ENCODE data around the gene RAB3B. TPM values are rescaled to one million over a fixed set of nuclear protein-coding genes. Genes with fewer than 3 reads are reported as not detected.

The RAB3B gene
- total and polyA plus RNA-seq, 9 of the 15 experiments (the other 6 are each of a cell fraction or from before 2014, with no cell fraction given): 0.07 to 0.47 (median 0.27) TPM

DNA sequence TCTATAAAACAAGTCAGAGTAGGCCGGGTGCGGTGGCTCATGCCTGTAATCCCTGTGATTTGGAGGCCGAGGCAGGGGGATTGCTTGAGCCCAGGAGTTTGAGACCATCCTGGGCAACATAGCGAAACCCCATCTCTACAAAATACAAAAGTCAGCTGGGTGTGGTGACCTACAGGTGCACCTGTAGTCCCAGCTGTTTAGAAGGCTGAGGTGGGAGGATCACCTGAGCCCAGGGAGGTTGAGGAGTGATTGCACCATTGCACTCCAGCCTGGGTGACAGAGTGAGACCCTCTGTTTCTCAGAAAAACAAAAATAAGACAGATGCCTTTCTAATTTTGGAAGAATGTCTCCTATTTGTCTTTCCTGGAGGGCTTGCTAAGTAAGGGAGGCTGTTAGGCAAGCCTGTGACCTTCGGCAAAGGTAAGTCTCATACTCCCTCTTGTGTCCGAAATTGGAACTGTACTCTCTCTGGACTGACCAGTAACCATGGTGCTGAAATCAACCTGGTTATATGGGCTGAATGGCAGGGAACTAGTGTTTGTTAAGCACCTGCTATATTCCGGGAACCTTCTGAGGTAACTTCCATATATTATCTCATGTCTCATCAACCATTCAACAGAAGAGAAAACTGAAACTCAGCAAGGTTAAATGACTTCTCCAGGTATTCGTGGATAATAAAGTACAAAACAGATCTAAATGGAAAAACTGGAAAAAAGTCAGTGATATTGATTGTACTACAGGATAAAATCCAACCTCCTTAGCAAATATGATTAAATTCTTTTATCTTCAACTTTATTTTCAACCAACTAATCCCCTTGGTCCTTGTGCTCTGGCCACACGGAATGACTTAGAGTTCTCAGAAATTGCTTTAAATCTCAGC, 11.8 kb upstream of the RAB3B start (continued):
- TF ChIP-seq ZKSCAN1 (IDR thresholded peaks at IDR 0.05; ENCODE audit: low read depth, low read length): no peak
- TF ChIP-seq JUN (IDR thresholded peaks at IDR 0.05; ENCODE audit: borderline replicate concordance, low read depth, low read length): no peak
- no peak for TF ChIP-seq JUN (CRISPR knock-in tag; IDR thresholded peaks at IDR 0.05; ENCODE audit: borderline replicate concordance)
- no peak for TF ChIP-seq ZNF717 (CRISPR knock-in tag; IDR thresholded peaks at IDR 0.05)
- TF ChIP-seq NR2C2 (CRISPR knock-in tag; IDR thresholded peaks at IDR 0.05): peak; percentile 71; the same call in 1 of the 2 replicates
- TF ChIP-seq NR2C2 (tag; IDR thresholded peaks at IDR 0.05): no peak
- TF ChIP-seq RAD21 (CRISPR knock-in tag; conservative IDR thresholded peaks at IDR 0.05 in 1 of 2, IDR thresholded peaks at IDR 0.05 in 1 of 2): peak; percentile 98 to 99
- TF ChIP-seq CEBPB (tag; IDR thresholded peaks at IDR 0.05): peak; percentile 87
- TF ChIP-seq MAZ (CRISPR knock-in tag; conservative IDR thresholded peaks at IDR 0.05 in 1 of 2, IDR thresholded peaks at IDR 0.05 in 1 of 2): peak in 1 of 2 experiments; percentile 57; a peak in 1 of 4 replicates
- TF ChIP-seq NCOR1 (IDR thresholded peaks at IDR 0.05): no peak
- TF ChIP-seq, protein P1, sequence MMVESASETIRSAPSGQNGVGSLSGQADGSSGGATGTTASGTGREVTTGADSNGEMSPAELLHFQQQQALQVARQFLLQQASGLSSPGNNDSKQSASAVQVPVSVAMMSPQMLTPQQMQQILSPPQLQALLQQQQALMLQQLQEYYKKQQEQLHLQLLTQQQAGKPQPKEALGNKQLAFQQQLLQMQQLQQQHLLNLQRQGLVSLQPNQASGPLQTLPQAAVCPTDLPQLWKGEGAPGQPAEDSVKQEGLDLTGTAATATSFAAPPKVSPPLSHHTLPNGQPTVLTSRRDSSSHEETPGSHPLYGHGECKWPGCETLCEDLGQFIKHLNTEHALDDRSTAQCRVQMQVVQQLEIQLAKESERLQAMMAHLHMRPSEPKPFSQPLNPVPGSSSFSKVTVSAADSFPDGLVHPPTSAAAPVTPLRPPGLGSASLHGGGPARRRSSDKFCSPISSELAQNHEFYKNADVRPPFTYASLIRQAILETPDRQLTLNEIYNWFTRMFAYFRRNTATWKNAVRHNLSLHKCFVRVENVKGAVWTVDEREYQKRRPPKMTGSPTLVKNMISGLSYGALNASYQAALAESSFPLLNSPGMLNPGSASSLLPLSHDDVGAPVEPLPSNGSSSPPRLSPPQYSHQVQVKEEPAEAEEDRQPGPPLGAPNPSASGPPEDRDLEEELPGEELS (CRISPR knock-in tag; IDR thresholded peaks at IDR 0.05; ENCODE audit: borderline replicate concordance): no peak
- TF ChIP-seq MXI1 (IDR thresholded peaks at IDR 0.05; ENCODE audit: low read depth, low read length): 0 out of 2 replicates have a peak, but pooled peaks have one; percentile 20
- peak; percentile 73 for TF ChIP-seq CC2D1A (IDR thresholded peaks at IDR 0.05)
- peak in 1 of 2 experiments; percentile 29; a peak in 1 of 4 replicates for TF ChIP-seq TBL1XR1 (IDR thresholded peaks at IDR 0.05; ENCODE audit: low read length in 2 of 2)
- peak in 1 of 2 experiments; percentile 65; a peak in 1 of 4 replicates for TF ChIP-seq RCOR1 (IDR thresholded peaks at IDR 0.05; ENCODE audit: borderline replicate concordance in 1 of 2, low read depth in 2 of 2, low read length in 2 of 2)
- no peak for TF ChIP-seq ZC3H8 (IDR thresholded peaks at IDR 0.05)
- peak; percentile 94 for TF ChIP-seq SMC3 (conservative IDR thresholded peaks at IDR 0.05; ENCODE audit: insufficient read depth, low read depth, low read length)
- peak; percentile 52; the same call in 1 of the 2 replicates for TF ChIP-seq JUND (IDR thresholded peaks at IDR 0.05; ENCODE audit: borderline replicate concordance, low read depth, low read length)
- TF ChIP-seq JUND (tag; IDR thresholded peaks at IDR 0.05; ENCODE audit: borderline replicate concordance, low read depth, low read length): peak; percentile 16; the same call in 1 of the 3 replicates
- TF ChIP-seq STAG1 (CRISPR knock-in tag; IDR thresholded peaks at IDR 0.05; ENCODE audit: borderline replicate concordance): peak; percentile 91
- TF ChIP-seq, protein P2, sequence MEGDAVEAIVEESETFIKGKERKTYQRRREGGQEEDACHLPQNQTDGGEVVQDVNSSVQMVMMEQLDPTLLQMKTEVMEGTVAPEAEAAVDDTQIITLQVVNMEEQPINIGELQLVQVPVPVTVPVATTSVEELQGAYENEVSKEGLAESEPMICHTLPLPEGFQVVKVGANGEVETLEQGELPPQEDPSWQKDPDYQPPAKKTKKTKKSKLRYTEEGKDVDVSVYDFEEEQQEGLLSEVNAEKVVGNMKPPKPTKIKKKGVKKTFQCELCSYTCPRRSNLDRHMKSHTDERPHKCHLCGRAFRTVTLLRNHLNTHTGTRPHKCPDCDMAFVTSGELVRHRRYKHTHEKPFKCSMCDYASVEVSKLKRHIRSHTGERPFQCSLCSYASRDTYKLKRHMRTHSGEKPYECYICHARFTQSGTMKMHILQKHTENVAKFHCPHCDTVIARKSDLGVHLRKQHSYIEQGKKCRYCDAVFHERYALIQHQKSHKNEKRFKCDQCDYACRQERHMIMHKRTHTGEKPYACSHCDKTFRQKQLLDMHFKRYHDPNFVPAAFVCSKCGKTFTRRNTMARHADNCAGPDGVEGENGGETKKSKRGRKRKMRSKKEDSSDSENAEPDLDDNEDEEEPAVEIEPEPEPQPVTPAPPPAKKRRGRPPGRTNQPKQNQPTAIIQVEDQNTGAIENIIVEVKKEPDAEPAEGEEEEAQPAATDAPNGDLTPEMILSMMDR (IDR thresholded peaks at IDR 0.05 in 2 of 3, conservative IDR thresholded peaks at IDR 0.05 in 1 of 3; ENCODE audit: insufficient read depth in 2 of 3, low read depth in 1 of 3, low read length in 3 of 3): peak; percentile 86 to 98 (median 94)
- peak; percentile 31; the same call in 1 of the 2 replicates for TF ChIP-seq ZNF384 (IDR thresholded peaks at IDR 0.05; ENCODE audit: low read depth, low read length)
